HepG2 (cell line): ENCODE data around the gene CKAP2L. TPM values are rescaled to one million over a fixed set of nuclear protein-coding genes. Genes with fewer than 3 reads are reported as not detected.

Experiments
- ATAC-seq: fragments of 200-7000 bp; cut with Tn5 transposase; 3 replicates; pipeline ENCODE4 v1.9.1; 2020; ENCODE audit warnings: mild to moderate bottlenecking, moderate library complexity
- BruUV-seq: library from RNA; stranded (reverse); fragments of 400-500 nt; replicated peaks from 2 replicates; lab custom pipeline; 2021; lab: Mats Ljungman, UMichigan
- CTCF ChIA-PET: fragments of 300-600 bp; formaldehyde crosslinking; extraction: SDS; loops from one replicate; lab custom pipeline; 2021; ENCODE audit warnings: low total read pairs, inconsistent platforms, low intra/inter-chr PET ratio; lab: Yijun Ruan, JAX
- POLR2A ChIA-PET: fragments of 350-600 bp; sonication (Branson Sonifier 250); formaldehyde crosslinking; loops from one replicate; lab custom pipeline; 2020; ENCODE audit warnings: antibody characterized with exemption, inconsistent platforms; lab: Yijun Ruan, JAX
- DNase-seq: peaks from one replicate; pipeline ENCODE4 v3.0.0-alpha.2; 2015; ENCODE audit warnings: low spot score
- FAIRE-seq: peaks from 3 replicates; lab custom pipeline; 2011; peaks lifted over from hg19 to GRCh38; lab: Jason Lieb, UNC
- H2AFZ ChIP-seq: one replicate; pipeline ENCODE4 v1.6.1; 2011; ENCODE audit warnings: low read length, inconsistent platforms
- H3K27ac ChIP-seq: fragments of 300-600 bp; 3 replicates; pipeline ENCODE4 v1.8.0; 2011; ENCODE audit warnings: mixed run types, mild to moderate bottlenecking, mixed read lengths, low read length, inconsistent platforms; ENCODE audit not compliant: insufficient read depth; ENCODE audit errors: extremely low read length
- H3K27me3 ChIP-seq, 2 experiments: fragments of 200-600 bp in 1 of 2; 2 replicates in 1 of 2; 3 replicates in 1 of 2; pipeline versions ENCODE4 v1.6.0 to v1.8.0; 2011; ENCODE audit warnings: low read length in 2 of 2, mild to moderate bottlenecking in 2 of 2, moderate library complexity in 2 of 2, inconsistent platforms in 1 of 2; ENCODE audit not compliant: insufficient read depth in 2 of 2, control insufficient read depth in 1 of 2
- H3K36me3 ChIP-seq, 2 experiments: fragments of 200-600 bp in 1 of 2; replicated peaks in 1 of 2; 2 replicates in 1 of 2; 3 replicates in 1 of 2; pipeline versions ENCODE4 v1.5.1 to v1.8.0; 2011; ENCODE audit warnings: low read length in 2 of 2, inconsistent platforms in 1 of 2; ENCODE audit not compliant: insufficient read depth in 2 of 2, control insufficient read depth in 1 of 2
- H3K4me1 ChIP-seq: 2 replicates; pipeline ENCODE4 v1.5.1; 2012; ENCODE audit warnings: low read length, inconsistent platforms; ENCODE audit not compliant: insufficient read depth
- H3K4me2 ChIP-seq: 2 replicates; pipeline ENCODE4 v1.6.0; 2011; ENCODE audit warnings: low read depth, low read length, inconsistent platforms
- H3K4me3 ChIP-seq, 3 experiments: fragments of 200-600 bp in 1 of 3; sonication (generic), shearing (Covaris generic) in 1 of 3; replicated peaks in 1 of 3; 2 replicates each; pipeline ENCODE4 v1.5.1; 2011 to 2016; ENCODE audit warnings: low read length in 3 of 3, inconsistent platforms in 2 of 3, low read depth in 2 of 3, mild to moderate bottlenecking in 2 of 3, control low read depth in 1 of 3, mixed read lengths in 1 of 3; ENCODE audit not compliant: insufficient read depth in 1 of 3
- H3K79me2 ChIP-seq: one replicate; pipeline ENCODE4 v1.6.1; 2011; ENCODE audit warnings: low read length, inconsistent platforms; ENCODE audit not compliant: insufficient read depth
- H3K9ac ChIP-seq: 2 replicates; pipeline ENCODE4 v1.6.0; 2011; ENCODE audit warnings: mild to moderate bottlenecking, low read depth, low read length, inconsistent platforms; ENCODE audit not compliant: insufficient read depth
- H3K9me3 ChIP-seq: 2 replicates; pipeline ENCODE4 v1.5.1; 2012; ENCODE audit warnings: mild to moderate bottlenecking, low read length
- H4K20me1 ChIP-seq: 2 replicates; pipeline ENCODE4 v1.6.0; 2011; ENCODE audit warnings: inconsistent platforms, mild to moderate bottlenecking, low read length, moderate library complexity; ENCODE audit not compliant: insufficient read depth
- CBX2 ChIP-seq, 2 experiments: fragments of 200-600 bp in 1 of 2; sonication (generic); formaldehyde crosslinking in 1 of 2; IDR thresholded peaks; 2 replicates each; pipeline versions ENCODE4 v1.7.0 to v1.8.1; 2018 to 2022; ENCODE audit warnings: low read depth in 2 of 2, low read length in 1 of 2, mild to moderate bottlenecking in 1 of 2, missing genetic modification reagents in 1 of 2
- ERF ChIP-seq: IDR thresholded peaks from 2 replicates; pipeline ENCODE4 v1.6.1; 2018; ENCODE audit warnings: missing biosample characterization, missing genetic modification reagents
- GFI1 ChIP-seq: sonication (generic); formaldehyde crosslinking; IDR thresholded peaks from 2 replicates; pipeline ENCODE4 v1.5.0; 2020; ENCODE audit warnings: missing genetic modification reagents, mild to moderate bottlenecking, borderline replicate concordance
- GLI4 ChIP-seq: sonication (generic); formaldehyde crosslinking; IDR thresholded peaks from 2 replicates; pipeline ENCODE4 v1.5.1; 2020; ENCODE audit warnings: missing genetic modification reagents, mild to moderate bottlenecking, moderate library complexity, borderline replicate concordance
- MBNL3 ChIP-seq: fragments of 250-450 bp; sonication (Bioruptor Pico); conservative IDR thresholded peaks from 2 replicates; pipeline ENCODE4 v1.8.0; 2022; ENCODE audit warnings: mild to moderate bottlenecking, inconsistent platforms
- NKX3-1 ChIP-seq: sonication (generic); formaldehyde crosslinking; IDR thresholded peaks from 2 replicates; pipeline ENCODE4 v1.5.0; 2020; ENCODE audit warnings: missing genetic modification reagents
- PAXIP1 ChIP-seq: sonication (generic); formaldehyde crosslinking; conservative IDR thresholded peaks from 2 replicates; pipeline ENCODE4 v1.4.0; 2020; ENCODE audit warnings: mild to moderate bottlenecking, missing genetic modification reagents, moderate library complexity
- SALL1 ChIP-seq: sonication (generic); formaldehyde crosslinking; IDR thresholded peaks from 2 replicates; pipeline ENCODE4 v1.8.0; 2022; ENCODE audit warnings: mild to moderate bottlenecking, missing genetic modification reagents
- SATB2 ChIP-seq: sonication (generic); formaldehyde crosslinking; IDR thresholded peaks from 2 replicates; pipeline ENCODE4 v1.5.0; 2020; ENCODE audit warnings: missing genetic modification reagents
- SP140L ChIP-seq: sonication (generic); formaldehyde crosslinking; IDR thresholded peaks from 2 replicates; pipeline ENCODE4 v1.4.0; 2020; ENCODE audit warnings: missing genetic modification reagents, borderline replicate concordance
- SP5 ChIP-seq: IDR thresholded peaks from 2 replicates; pipeline ENCODE4 v1.6.1; 2016; ENCODE audit warnings: low read depth, borderline replicate concordance
- SUZ12 ChIP-seq: fragments of 150-350 bp; IDR thresholded peaks from 2 replicates; pipeline ENCODE4 v1.6.1; 2014; ENCODE audit warnings: low read depth, low read length
- WIZ ChIP-seq: sonication (generic); formaldehyde crosslinking; IDR thresholded peaks from 2 replicates; pipeline ENCODE4 v1.5.1; 2020; ENCODE audit warnings: mild to moderate bottlenecking, missing genetic modification reagents
- ZBTB38 ChIP-seq: sonication (generic); formaldehyde crosslinking; IDR thresholded peaks from 2 replicates; pipeline ENCODE4 v1.5.1; 2020; ENCODE audit warnings: mild to moderate bottlenecking, missing genetic modification reagents
- ZKSCAN5 ChIP-seq: sonication (generic); formaldehyde crosslinking; IDR thresholded peaks from 2 replicates; pipeline ENCODE4 v1.5.1; 2020; ENCODE audit warnings: mild to moderate bottlenecking, missing genetic modification reagents
- ZNF296 ChIP-seq: sonication (generic); formaldehyde crosslinking; conservative IDR thresholded peaks from 2 replicates; pipeline ENCODE4 v1.5.0; 2020; ENCODE audit warnings: mild to moderate bottlenecking, missing genetic modification reagents
- ZNF672 ChIP-seq: sonication (generic); formaldehyde crosslinking; IDR thresholded peaks from 2 replicates; pipeline ENCODE4 v1.8.1; 2022; ENCODE audit warnings: missing genetic modification reagents
- WGBS: methylation state at CpG from one replicate; pipeline ENCODE4 v1.1.6; 2017; ENCODE audit warnings: low lambda C conversion rate; 5-methylcytosine and 5-hydroxymethylcytosine counted together
- in situ Hi-C: cut with HindIII; loops from 2 replicates; pipeline ENCODE4 v1.10.0; 2017; ENCODE audit warnings: low pct_unique_long_range_greater_than_20kb; ENCODE audit not compliant: extremely low pct_ligation_motif_present
- intact Hi-C: fragments of 100-400 bp; cut with micrococcal nuclease; formaldehyde crosslinking; loops from one replicate; pipeline ENCODE4 v1.10.0; 2022; ENCODE audit not compliant: unreplicated experiment
- polyA plus RNA-seq, 8 experiments: library from polyadenylated mRNA; depleted of rRNA in 3 of 8; stranded (reverse) in 7 of 8; unstranded in 1 of 8; fragments of >200 nt; fragmentation: Illumina TruSeq in 4 of 8; extraction: Trizol in 4 of 8; gene quantifications; 2 replicates each; pipeline versions ENCODE4 v1.2.1 to v1.2.3, GENCODE V29; 2011 to 2016; ENCODE audit warnings: low read depth in 4 of 8, missing spikeins in 1 of 8, mixed read lengths in 1 of 8; ENCODE audit not compliant: insufficient read depth in 1 of 8
- total RNA-seq, 5 experiments: library from RNA; depleted of rRNA; stranded (reverse); fragments of >200 nt; fragmentation: Illumina TruSeq; extraction: Trizol; gene quantifications; 2 replicates each; pipeline ENCODE4 v1.2.3, GENCODE V29; 2016; ENCODE audit warnings: low read depth in 1 of 5
- TF ChIP-seq, protein P1 (sequence below): sonication (generic); formaldehyde crosslinking; IDR thresholded peaks from 2 replicates; pipeline ENCODE4 v1.8.0; 2022; ENCODE audit warnings: mild to moderate bottlenecking, missing genetic modification reagents, moderate library complexity
- TF ChIP-seq, protein P2 (sequence below), 2 experiments: fragments of 450-650 bp in 1 of 2; sonication (generic) in 1 of 2; formaldehyde crosslinking; IDR thresholded peaks; 2 replicates each; pipeline versions ENCODE4 v1.5.0 to v1.8.0; 2020 to 2022; ENCODE audit warnings: mild to moderate bottlenecking in 1 of 2, missing genetic modification reagents in 1 of 2

Gene CKAP2L
- total and polyA plus RNA-seq, 2 of the 13 experiments (the other 11 are each of a cell fraction or from before 2014, with no cell fraction given), result 7.1 to 9.5 TPM

DNA sequence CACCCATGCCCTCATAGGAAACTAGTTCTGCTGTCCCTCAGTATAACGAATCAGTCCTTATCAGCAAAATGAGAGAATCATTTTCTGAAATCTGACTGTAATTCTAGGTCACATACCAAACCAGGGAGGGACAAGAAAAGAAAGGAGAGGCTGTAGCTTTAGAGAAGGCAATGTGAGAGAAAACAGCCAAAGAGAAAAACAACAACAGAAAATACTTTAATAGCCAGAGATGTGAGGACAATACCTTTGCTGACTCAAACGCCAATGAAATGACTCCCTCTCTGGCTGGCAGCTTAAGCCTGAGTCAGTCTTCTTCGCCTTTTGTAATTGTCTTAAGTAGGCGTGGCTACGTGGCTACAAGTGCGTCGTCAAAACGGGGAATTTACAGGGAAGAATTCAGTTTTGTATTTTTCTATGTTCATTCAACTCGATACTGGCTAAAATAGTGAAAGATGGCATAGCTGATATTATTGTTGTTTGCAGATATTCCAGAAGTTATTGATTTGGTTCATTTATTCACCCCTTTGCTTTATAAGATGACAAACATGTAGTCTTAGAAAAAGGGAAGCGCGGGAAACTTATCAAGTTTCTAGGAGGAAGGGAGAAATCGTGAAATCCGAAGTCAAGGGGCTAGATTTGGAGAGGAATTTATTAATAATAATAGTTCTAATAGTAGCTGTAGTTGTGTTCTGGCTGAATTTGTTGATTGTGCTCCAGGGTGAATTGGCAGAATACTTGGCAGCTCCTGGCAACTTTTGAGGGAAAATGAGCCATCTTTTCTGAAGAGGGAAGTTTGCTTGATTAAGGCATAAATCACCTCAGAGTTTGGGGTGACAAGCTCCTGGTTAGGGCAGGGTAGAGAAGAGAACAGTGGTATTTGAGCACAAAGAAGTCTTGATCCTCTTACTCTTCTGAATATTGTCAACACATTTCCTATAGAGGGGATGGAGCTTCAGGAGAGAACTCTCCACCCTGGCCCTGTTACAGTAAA is 20.1 kb upstream of the CKAP2L start, which contains the start of gene IL1A:
Gene IL1A, minus strand, starts transcription at position 295 of the 991 bp plus-strand sequence. CDS start 723 bp downstream, outside the sequence.
- CTCF ChIA-PET, result no interaction called here
- no peaks in the 10 kb centered on the region for H4K20me1 ChIP-seq
- H3K79me2 ChIP-seq, result no peaks in the 10 kb centered on the region
- in situ Hi-C loops (no loop called here), intact Hi-C loops (no loop called here)
- no peaks in the 10 kb centered on the region for H3K27me3 ChIP-seq
- no peaks in the 10 kb centered on the region for H3K36me3 ChIP-seq
- H3K9me3 ChIP-seq, result no peaks in the 10 kb centered on the region
- FAIRE-seq (no peak), DNase-seq (no peak), ATAC-seq (no peak)
- no peak within 1 kb of the TSS for H3K9ac ChIP-seq
- H3K27ac ChIP-seq, result no peak within 1 kb of the TSS
- 72% methylated on average over 13 of the region's 13 CpGs for WGBS
- no peak within 1 kb of the TSS for H3K4me3 ChIP-seq
- TF ChIP-seq GLI4 (CRISPR knock-in tag) (no peak), SATB2 (CRISPR knock-in tag) (no peak), SALL1 (CRISPR knock-in tag) (no peak), NKX3-1 (CRISPR knock-in tag) (no peak), PAXIP1 (CRISPR knock-in tag) (no peak), ZNF296 (CRISPR knock-in tag) (no peak), MBNL3 (CRISPR knock-in tag) (no peak), ZBTB38 (CRISPR knock-in tag) (no peak), SUZ12 (no peak), ZKSCAN5 (CRISPR knock-in tag) (no peak), WIZ (CRISPR knock-in tag) (no peak), ERF (CRISPR knock-in tag) (no peak), SP5 (CRISPR knock-in tag) (no peak), SP140L (CRISPR knock-in tag) (no peak), ZNF672 (no peak), CBX2 (IDR thresholded peaks at IDR 0.05; ENCODE audit: low read depth, low read length) (no peak), CBX2 (CRISPR knock-in tag; IDR thresholded peaks at IDR 0.05; ENCODE audit: low read depth) (no peak), GFI1 (CRISPR knock-in tag) (no peak)
- TF ChIP-seq, protein P1, sequence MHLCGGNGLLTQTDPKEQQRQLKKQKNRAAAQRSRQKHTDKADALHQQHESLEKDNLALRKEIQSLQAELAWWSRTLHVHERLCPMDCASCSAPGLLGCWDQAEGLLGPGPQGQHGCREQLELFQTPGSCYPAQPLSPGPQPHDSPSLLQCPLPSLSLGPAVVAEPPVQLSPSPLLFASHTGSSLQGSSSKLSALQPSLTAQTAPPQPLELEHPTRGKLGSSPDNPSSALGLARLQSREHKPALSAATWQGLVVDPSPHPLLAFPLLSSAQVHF, result no peak
- TF ChIP-seq, protein P2, sequence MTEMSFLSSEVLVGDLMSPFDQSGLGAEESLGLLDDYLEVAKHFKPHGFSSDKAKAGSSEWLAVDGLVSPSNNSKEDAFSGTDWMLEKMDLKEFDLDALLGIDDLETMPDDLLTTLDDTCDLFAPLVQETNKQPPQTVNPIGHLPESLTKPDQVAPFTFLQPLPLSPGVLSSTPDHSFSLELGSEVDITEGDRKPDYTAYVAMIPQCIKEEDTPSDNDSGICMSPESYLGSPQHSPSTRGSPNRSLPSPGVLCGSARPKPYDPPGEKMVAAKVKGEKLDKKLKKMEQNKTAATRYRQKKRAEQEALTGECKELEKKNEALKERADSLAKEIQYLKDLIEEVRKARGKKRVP (CRISPR knock-in tag; IDR thresholded peaks at IDR 0.05), result no peak
- H2AFZ ChIP-seq, result no peak within 1 kb of the TSS
- no TSS peak for BruUV-seq
- POLR2A ChIA-PET, result no interaction called here
- peaks cover 3% of the 10 kb centered on the region; the same call in 1 of the 2 replicates for H3K4me1 ChIP-seq
- no peak within 1 kb of the TSS for H3K4me2 ChIP-seq
